B cell (primary cell): ENCODE measurements around the gene NEO1.

ENCODE experiments used
- EZH2 ChIP-seq: IDR thresholded peaks from 2 replicates; pipeline ENCODE4 v1.6.1; 2012; ENCODE audit warnings: borderline replicate concordance, low read depth, mild to moderate bottlenecking, moderate library complexity, low read length; ENCODE audit not compliant: insufficient read depth, poor library complexity, severe bottlenecking
- TF ChIP-seq, protein P1 (sequence below): fragments of 200-600 bp; IDR thresholded peaks from one replicate; pipeline ENCODE4 v1.8.0; 2022; ENCODE audit warnings: antibody characterized with exemption, mild to moderate bottlenecking

DNA sequence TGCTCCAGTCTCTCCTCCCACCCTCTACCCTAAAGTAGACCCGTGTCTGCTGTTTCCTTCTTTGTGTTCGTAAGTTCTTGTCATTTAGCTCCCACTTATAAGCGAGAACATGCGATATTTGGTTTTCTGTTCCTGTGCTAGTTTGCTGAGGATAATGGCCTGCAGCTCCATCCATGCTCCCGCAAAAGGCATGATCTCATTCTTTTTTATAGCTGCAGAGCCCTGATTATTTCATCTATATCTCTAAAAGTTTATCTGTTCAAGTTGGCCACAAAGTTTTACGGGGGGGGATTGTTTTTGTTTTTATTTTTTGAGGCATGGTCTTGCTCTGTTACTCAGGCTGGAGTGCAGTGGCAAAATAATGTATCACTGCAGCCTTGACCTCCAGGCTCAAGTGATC is 4.4 kb upstream of the NEO1 start:
- TF ChIP-seq, protein P1, sequence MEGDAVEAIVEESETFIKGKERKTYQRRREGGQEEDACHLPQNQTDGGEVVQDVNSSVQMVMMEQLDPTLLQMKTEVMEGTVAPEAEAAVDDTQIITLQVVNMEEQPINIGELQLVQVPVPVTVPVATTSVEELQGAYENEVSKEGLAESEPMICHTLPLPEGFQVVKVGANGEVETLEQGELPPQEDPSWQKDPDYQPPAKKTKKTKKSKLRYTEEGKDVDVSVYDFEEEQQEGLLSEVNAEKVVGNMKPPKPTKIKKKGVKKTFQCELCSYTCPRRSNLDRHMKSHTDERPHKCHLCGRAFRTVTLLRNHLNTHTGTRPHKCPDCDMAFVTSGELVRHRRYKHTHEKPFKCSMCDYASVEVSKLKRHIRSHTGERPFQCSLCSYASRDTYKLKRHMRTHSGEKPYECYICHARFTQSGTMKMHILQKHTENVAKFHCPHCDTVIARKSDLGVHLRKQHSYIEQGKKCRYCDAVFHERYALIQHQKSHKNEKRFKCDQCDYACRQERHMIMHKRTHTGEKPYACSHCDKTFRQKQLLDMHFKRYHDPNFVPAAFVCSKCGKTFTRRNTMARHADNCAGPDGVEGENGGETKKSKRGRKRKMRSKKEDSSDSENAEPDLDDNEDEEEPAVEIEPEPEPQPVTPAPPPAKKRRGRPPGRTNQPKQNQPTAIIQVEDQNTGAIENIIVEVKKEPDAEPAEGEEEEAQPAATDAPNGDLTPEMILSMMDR = no peak
- TF ChIP-seq EZH2 = no peak
